Suprapubic skin (tissue), 3 donors: Measurements from ENCODE around the gene PLXDC2.

Experiments
- EP300 ChIP-seq: sonication (generic); formaldehyde crosslinking; IDR thresholded peaks from one replicate; pipeline ENCODE4 v1.6.1; 2017; ENCODE audit warnings: antibody characterized with exemption
- TF ChIP-seq, protein P1 (sequence below), 2 donors: fragments of 200-600 bp in 1 of 2; fragments of 450-650 bp in 1 of 2; sonication (generic) in 1 of 2; IDR thresholded peaks; one replicate each; pipeline ENCODE4 v1.5.1; 2016 to 2019; ENCODE audit warnings: antibody characterized with exemption in 2 of 2, mild to moderate bottlenecking in 1 of 2, moderate library complexity in 1 of 2

- TF ChIP-seq EP300 = no peak
- TF ChIP-seq, protein P1, sequence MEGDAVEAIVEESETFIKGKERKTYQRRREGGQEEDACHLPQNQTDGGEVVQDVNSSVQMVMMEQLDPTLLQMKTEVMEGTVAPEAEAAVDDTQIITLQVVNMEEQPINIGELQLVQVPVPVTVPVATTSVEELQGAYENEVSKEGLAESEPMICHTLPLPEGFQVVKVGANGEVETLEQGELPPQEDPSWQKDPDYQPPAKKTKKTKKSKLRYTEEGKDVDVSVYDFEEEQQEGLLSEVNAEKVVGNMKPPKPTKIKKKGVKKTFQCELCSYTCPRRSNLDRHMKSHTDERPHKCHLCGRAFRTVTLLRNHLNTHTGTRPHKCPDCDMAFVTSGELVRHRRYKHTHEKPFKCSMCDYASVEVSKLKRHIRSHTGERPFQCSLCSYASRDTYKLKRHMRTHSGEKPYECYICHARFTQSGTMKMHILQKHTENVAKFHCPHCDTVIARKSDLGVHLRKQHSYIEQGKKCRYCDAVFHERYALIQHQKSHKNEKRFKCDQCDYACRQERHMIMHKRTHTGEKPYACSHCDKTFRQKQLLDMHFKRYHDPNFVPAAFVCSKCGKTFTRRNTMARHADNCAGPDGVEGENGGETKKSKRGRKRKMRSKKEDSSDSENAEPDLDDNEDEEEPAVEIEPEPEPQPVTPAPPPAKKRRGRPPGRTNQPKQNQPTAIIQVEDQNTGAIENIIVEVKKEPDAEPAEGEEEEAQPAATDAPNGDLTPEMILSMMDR (IDR thresholded peaks at IDR 0.05) = no peak
Measured at GRCh38 chr10:20075713-20076112, 259.5 kb downstream of the PLXDC2 start.
